ENCODE results near the gene CD83. TPM values are rescaled to one million over a fixed set of nuclear protein-coding genes. Genes with fewer than 3 reads are reported as not detected.

Gene CD83
- total RNA-seq, 1 experiment from 2014 or later: 6.8 TPM

Other genes starting within 250 kb of the CD83 start
- gene RNF182, start 192.8 kb upstream of the CD83 start, total RNA-seq (2014; rRNA removed; shearing (Covaris generic)): 19.7 and 26.5 TPM in 2 replicates

Measured in M059J (cell line).